ENCODE results near the gene GOLPH3. TPM values are rescaled to one million over a fixed set of nuclear protein-coding genes. Genes with fewer than 3 reads are reported as not detected.
A peak's percentile ranks its signal among the peaks of the same experiment; 100 is the strongest.
"Not testable (repeated sequence)": the region's sequence is repeated elsewhere in the genome, so short reads cannot be mapped to it uniquely, and the experiment has no call there.

Gene GOLPH3
- total RNA-seq, 1 experiment from 2014 or later: 56.7 TPM

DNA sequence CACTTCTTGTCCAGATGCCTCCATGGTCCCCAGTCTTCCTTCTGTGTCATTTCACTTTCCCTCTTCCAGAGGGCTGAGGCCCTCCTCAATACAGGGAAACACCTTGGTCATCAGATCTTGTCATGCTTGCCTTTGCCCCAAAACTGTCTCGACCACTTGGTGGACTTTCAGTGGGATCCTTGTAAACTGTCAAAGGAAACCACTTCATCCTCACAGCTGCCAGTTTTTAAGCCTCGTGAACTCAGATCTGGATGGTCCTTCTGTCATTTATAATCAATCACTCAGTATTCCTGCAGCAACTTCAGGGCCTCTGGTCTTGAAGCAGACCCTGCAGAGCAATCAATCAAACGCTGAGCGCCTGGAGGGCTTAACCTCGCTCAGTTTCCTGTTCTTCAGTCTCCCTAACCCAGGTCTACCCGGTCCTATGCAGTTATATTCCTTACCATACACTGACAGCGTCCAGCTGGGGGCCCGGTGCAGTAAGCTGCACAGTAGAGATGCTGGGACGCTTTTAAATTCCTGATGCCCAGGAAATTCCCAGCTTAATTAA is 74.6 kb downstream of the GOLPH3 start:
- no peak for DNase-seq (ENCODE audit: low read depth)

DNA sequence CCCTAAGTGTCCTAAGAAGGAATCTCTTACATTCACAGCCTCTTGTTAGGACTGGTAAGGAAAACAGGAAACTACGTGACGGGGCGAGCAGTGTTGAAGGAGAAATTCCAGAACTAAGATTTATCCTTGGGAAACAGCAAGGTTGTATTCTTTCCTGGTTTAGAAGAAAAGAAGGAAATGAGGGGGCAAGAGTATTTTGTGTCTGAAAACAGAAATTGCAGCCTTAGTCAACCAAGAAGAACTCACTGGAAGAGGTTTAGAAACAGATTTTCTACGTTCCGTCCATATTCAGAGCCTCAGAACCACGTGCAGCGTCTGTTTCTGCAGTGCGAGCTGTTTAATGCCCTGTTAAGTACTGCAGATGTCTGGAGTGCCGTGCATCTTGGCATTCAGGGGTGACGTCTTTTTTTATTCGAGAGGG is 75.2 kb downstream of the GOLPH3 start:
- no peak for DNase-seq (ENCODE audit: low read depth)

DNA sequence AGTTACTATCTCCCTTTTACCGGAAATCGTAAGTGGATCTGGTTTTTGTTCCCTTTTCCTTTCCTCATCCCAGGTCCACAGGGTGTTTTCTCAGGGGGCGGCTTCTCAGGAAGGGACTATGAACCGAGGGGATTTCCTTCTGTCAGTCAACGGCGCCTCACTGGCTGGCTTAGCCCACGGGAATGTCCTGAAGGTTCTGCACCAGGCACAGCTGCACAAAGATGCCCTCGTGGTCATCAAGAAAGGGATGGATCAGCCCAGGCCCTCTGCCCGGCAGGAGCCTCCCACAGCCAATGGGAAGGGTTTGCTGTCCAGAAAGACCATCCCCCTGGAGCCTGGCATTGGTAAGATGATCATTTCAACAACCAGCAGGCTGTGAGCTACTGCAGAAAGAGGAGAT is 75.8 kb downstream of the GOLPH3 start:
- DNase-seq (ENCODE audit: low read depth): no peak

DNA sequence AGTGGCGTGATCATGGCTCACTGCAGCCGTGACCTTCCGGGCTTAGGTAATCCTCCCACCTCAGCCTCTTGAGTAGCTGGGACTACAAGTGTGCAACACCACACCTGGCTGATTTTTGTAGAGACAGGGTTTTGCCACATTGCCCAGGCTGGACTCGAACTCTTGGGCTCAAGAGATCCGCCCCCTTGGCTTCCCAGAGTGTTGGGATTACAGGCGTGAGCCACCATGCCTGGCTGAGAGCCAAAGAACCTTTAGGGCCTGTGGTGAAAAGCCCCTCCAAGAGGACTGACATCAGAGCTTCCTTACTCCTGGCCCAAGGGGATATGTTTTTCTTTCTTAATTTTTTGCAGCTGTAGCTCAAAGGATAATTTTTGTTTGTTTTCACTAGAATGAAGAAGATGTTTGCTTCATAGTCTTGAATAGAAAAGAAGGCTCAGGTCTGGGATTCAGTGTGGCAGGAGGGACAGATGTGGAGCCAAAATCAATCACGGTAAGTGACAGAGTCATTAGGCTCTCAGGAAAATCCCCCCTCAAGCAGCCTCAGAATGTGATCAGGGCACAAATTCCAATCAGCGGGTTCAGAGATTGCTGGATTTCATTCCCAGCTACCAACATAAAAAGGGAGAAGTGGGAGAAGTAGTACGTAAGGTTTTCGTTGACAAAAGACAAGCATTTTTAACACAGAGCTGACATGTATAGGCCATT is 77.1 kb downstream of the GOLPH3 start:
- DNase-seq (ENCODE audit: low read depth): peak; percentile 7

DNA sequence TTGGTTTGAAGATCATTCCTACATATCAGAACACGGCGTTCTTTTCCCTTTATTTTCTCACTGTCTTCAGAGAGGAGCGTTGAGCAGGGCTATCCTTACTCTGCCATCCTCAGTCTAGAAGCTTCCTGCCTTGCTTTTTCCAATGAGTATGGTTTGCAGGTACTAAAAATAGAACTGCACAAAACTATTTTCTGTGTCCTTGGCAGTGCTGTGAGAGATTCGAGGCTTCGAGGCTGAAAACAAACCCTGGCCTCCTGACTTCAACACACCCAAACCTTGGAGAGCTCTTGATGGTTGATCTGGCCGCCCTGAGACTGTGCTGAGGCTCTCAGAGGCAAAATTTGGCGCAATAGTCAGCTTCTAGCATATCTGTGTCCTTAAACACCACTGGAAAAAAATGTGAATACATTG is 78.9 kb downstream of the GOLPH3 start:
- DNase-seq (ENCODE audit: low read depth): no peak

DNA sequence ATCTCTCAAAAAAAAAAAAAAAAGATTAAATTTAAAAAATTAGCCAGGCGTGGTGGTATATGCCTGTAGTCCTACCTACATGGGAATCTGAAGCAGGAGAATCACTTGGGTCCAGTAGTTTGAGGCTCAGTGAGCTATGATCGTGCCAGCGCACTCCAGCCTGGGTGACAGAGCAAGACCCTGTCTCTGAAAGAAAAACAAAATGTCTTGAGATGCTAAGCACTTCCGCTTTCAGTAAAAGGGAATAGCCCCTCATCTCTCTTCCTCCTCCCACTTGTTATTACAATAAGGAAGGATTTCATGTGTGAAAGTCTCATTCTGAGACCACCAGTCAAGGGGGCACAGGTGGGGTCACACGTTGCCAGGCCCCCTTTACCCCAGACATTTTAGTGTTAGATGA is 79.4 kb downstream of the GOLPH3 start:
- DNase-seq (ENCODE audit: low read depth): no peak

DNA sequence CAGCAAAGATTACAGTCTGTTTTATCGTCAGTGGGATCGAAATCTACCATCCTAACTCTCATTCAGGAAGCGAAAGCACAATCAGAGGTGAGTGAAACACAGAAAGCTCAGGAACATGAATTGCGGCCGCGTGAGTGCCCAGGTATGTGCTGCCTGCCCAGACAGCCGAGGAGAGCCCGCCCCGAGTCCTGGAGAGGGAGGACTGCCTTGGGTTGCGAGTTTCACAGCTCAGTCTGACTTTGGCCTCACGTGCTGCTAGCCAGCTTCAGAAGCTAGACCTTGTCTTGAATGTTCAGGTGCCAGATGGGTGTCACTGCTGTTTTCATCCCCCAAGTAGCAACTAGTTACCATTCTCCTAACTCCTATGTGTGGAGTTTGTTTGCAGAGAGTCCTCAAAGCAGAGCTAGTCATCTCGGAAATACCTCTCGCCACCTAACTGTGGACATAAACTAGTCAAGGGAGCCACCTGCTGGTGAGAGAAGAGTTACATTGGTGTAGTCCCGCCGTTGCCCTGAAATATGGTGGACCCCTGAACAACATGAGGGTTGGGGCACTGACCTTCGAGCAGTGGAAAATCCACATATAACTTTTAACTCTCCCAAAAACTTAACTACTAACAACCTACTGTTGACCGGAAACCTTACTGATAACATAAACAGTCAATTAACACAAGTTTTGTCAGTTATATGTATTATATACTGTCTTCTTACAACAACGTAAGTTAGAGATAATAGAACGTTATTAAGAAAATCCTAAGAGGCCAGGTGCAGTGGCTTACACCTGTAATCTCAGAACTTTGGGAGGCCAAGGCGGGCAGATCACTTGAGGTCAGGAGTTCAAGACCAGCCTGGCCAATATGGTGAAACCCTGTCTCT is 80.9 kb downstream of the GOLPH3 start:
- peak; percentile 61 for DNase-seq (ENCODE audit: low read depth)

DNA sequence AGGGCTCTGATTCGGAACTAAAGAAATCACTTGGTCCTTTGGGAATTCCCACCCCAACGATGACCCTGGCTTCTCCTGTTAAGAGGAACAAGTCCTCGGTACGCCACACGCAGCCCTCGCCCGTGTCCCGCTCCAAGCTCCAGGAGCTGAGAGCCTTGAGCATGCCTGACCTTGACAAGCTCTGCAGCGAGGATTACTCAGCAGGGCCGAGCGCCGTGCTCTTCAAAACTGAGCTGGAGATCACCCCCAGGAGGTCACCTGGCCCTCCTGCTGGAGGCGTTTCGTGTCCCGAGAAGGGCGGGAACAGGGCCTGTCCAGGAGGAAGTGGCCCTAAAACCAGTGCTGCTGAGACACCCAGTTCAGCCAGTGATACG is 83.4 kb downstream of the GOLPH3 start:
- DNase-seq (ENCODE audit: low read depth): no peak

DNA sequence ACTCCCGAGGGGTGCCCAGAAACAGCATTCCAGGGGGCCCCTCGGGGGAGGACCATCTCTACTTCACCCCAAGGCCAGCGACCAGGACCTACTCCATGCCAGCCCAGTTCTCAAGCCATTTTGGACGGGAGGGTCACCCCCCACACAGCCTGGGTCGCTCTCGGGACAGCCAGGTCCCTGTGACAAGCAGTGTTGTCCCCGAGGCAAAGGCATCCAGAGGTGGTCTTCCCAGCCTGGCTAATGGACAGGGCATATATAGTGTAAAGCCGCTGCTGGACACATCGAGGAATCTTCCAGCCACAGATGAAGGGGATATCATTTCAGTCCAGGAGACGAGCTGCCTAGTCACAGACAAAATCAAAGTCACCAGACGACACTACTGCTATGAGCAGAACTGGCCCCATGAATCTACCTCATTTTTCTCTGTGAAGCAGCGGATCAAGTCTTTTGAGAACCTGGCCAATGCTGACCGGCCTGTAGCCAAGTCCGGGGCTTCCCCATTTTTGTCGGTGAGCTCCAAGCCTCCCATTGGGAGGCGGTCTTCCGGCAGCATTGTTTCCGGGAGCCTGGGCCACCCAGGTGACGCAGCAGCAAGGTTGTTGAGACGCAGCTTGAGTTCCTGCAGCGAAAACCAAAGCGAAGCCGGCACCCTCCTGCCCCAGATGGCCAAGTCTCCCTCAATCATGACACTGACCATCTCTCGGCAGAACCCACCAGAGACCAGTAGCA is 83.9 kb downstream of the GOLPH3 start:
- no peak for DNase-seq (ENCODE audit: low read depth)

DNA sequence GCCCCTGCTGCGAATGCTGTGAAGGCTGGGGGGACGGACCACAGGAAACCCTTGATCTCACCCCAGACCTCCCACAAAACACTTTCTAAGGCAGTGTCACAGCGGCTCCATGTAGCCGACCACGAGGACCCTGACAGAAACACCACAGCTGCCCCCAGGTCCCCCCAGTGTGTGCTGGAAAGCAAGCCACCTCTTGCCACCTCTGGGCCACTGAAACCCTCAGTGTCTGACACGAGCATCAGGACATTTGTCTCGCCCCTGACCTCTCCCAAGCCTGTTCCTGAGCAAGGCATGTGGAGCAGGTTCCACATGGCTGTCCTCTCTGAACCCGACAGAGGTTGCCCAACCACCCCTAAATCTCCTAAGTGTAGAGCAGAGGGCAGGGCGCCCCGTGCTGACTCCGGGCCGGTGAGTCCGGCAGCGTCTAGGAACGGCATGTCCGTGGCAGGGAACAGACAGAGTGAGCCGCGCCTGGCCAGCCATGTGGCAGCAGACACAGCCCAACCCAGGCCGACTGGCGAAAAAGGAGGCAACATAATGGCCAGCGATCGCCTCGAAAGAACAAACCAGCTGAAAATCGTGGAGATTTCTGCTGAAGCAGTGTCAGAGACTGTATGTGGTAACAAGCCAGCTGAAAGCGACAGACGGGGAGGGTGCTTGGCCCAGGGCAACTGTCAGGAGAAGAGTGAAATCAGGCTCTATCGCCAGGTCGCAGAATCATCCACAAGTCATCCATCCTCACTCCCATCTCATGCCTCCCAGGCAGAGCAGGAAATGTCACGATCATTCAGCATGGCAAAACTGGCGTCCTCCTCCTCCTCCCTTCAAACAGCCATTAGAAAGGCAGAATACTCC is 84.7 kb downstream of the GOLPH3 start:
- DNase-seq (ENCODE audit: low read depth): no peak

DNA sequence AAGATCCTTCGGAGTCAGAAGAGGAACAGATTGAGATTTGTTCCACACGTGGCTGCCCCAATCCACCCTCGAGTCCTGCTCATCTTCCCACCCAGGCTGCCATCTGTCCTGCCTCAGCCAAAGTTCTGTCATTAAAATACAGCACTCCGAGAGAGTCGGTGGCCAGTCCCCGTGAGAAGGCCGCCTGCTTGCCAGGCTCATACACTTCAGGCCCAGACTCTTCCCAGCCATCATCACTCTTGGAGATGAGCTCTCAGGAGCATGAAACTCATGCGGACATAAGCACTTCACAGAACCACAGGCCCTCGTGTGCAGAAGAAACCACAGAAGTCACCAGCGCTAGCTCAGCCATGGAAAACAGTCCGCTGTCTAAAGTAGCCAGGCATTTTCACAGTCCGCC is 85.9 kb downstream of the GOLPH3 start:
- no peak for DNase-seq (ENCODE audit: low read depth)

DNA sequence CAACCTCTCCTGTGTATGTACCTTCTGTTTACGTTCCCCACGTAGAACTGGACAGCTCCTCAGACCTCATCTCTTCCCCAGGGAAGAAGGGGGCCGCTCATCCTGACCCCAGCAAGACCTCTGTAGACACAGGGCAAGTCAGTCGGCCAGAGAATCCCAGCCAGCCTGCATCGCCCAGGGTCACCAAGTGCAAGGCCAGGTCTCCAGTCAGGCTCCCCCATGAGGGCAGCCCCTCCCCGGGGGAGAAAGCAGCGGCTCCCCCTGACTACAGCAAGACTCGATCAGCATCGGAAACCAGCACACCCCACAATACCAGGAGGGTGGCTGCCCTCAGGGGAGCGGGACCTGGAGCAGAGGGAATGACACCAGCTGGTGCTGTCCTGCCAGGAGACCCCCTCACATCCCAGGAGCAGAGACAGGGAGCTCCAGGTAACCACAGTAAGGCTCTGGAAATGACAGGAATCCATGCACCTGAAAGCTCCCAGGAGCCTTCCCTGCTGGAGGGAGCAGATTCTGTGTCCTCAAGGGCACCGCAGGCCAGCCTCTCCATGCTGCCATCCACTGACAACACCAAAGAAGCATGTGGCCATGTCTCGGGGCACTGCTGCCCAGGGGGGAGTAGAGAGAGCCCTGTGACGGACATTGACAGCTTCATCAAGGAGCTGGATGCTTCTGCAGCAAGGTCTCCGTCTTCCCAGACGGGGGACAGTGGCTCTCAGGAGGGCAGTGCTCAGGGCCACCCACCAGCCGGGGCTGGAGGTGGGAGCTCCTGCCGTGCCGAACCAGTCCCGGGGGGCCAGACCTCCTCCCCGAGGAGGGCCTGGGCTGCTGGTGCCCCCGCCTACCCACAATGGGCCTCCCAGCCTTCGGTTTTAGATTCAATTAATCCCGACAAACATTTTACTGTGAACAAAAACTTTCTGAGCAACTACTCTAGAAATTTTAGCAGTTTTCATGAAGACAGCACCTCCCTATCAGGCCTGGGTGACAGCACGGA is 86.7 kb downstream of the GOLPH3 start:
- no peak for DNase-seq (ENCODE audit: low read depth)

DNA sequence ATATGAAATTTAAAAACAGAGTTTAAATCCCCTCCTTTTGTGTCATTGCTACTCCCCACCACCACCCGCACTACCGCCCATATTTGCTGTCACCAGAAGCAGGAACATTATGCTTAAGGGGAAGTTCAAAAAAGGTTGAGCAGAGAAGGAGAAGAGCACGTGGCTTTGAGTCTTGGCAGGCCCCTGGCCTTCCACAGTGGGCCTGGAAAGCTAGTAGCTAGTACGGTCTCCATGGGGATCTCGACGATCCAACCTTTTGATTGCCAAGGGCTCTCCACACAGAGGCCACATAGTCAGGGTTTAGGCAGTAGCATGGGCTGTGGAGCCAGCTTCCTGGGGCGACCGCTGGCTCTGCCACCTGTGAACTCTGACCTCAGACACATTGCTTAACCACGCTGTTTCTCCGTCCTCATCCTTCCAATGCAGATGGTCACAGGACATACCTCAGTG is 90.1 kb downstream of the GOLPH3 start:
- no peak for DNase-seq (ENCODE audit: low read depth)

DNA sequence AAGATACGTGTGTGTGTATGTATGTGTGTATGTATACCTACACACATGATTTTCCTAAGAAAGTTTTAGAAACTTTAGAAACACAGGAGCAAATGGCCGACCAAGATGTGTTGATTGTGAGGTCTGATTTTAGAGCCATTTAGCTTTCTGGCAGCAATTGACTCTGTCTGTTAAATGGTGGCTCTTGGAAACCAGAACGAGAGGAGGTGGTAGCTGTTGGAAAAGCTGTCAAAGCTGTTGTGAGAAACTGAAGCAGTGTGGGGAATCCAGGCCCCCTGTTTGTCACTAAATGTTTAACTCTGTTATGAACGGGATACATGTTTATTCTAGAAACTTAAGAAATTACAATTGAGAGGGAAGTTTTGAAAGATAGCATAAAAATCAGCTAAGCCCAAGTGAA is 91.4 kb downstream of the GOLPH3 start:
- no peak for DNase-seq (ENCODE audit: low read depth)

DNA sequence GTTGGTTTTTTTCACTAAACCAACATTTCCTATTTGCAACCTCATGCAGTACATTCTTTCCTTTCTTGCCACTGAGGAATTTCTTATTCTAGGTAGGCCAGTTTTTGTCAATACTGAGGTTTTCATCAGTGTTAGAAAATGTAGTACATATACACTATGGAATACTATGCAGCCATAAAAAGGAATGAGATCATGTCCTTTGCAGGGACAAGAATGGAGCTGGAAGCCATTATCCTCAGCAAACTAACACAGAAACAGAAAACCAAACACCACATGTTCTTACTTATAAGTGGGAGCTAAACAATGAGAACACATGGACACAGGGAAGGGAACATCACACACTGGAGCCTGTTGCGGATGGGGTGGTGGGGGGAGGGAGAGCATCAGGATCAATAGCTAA is 93.6 kb downstream of the GOLPH3 start:
- not testable (repeated sequence) for DNase-seq (ENCODE audit: low read depth)

DNA sequence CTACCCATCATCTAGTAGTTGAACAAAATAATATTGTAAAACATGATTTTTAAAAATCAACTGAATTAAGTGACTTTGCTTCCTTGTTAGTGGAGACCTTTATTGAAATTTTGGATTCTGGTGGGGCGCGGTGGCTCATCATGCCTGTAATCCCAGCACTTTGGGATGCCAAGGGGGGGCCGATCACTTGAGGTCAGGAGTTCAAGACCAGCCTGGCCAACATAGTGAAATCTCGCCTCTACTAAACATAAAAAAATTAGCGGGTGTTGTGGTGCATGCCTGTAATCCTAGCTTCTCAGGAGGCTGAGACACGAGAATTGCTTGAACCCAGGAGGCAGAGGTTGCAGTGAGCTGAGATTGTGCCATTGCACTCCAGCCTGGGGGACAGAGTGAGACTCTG is 95.3 kb downstream of the GOLPH3 start:
- DNase-seq (ENCODE audit: low read depth): not testable (repeated sequence)

DNA sequence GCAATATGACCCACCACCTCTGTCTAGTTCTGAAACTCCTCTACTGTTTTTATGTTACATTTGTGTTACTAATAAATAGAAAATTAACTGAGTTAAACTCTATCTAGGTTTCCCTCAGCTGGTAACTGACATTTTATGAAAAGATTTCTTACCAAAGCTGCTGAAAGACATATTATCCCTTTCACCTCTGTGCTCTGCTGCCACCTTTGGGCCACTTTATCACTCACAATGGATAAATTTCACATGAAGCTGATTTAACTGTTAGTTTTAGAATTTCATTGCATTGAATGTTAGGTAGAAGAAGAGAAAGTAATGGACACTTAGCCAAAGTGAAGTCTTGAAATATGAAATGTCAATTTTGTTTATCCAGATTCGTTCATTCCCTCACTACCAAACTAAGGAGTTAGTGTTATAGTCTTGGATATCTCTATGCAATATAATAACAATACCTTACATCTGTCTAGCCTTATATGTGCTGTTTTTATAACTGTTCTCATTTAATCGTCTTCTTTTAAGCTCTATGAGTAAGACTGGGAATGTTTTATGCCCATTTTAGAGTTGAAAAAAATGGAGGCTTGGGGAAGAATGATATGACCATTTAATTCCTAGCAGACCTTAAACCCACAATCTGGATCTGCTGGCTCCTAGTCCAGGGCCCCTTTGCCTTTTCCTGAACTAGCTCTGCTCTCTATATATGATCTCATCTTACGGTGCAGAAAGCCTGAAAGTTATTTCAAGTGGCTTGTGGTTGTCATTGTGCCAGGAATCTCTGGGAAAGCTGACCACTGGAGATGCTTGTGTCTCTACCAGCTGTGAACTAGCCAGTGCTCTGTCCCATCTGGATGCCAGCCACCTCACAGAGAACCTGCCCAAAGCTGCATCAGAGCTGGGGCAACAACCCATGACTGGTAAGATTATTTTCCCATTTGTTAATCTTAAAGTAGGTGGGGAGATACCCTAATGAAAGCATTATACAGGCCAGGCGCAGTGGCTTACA is 97.1 kb downstream of the GOLPH3 start:
- DNase-seq (ENCODE audit: low read depth): peak; percentile 73

Measured in RPMI7951 (cell line).